ENCODE measurements around the gene SESN3.

DNA sequence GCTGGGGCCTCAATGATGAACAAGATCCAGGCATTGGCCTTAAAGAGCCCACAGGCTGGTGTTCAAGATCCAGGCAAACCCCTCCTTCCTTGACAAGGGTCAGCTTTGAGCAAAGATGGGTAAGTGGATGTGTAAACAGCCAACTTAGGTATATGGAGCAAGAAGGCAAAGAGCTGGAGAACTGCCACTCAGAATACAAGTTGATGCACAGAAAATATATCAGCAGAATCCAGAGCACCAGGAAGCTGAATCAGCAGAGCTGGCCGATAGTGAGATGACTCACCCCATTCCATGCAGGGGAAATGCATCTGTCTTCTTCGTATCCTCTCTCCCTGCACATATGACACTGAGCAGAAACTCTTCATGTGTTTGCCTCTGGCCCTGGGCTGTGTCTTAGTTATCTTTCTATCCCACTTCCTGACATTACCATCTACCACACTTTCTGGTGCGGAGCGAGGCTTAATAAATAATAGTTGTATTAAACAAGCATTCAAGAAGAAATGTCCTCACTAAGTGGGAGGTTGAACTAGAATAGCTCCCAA is 83.6 kb downstream of the SESN3 start:
- TF ChIP-seq, protein P1, sequence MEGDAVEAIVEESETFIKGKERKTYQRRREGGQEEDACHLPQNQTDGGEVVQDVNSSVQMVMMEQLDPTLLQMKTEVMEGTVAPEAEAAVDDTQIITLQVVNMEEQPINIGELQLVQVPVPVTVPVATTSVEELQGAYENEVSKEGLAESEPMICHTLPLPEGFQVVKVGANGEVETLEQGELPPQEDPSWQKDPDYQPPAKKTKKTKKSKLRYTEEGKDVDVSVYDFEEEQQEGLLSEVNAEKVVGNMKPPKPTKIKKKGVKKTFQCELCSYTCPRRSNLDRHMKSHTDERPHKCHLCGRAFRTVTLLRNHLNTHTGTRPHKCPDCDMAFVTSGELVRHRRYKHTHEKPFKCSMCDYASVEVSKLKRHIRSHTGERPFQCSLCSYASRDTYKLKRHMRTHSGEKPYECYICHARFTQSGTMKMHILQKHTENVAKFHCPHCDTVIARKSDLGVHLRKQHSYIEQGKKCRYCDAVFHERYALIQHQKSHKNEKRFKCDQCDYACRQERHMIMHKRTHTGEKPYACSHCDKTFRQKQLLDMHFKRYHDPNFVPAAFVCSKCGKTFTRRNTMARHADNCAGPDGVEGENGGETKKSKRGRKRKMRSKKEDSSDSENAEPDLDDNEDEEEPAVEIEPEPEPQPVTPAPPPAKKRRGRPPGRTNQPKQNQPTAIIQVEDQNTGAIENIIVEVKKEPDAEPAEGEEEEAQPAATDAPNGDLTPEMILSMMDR (IDR thresholded peaks at IDR 0.05), result no peak
- TF ChIP-seq POLR2AphosphoS5 (IDR thresholded peaks at IDR 0.05), result peak in 1 of 2 donors; percentile 49
- TF ChIP-seq POLR2A (IDR thresholded peaks at IDR 0.05), result no peak
- TF ChIP-seq EP300 (IDR thresholded peaks at IDR 0.05), result no peak
